IPS-NIHi7 (cell line): ENCODE data around the gene ATF5.
A peak's percentile ranks its signal among the peaks of the same experiment; 100 is the strongest.

Experiments
- DNase-seq: peaks from one replicate; pipeline ENCODE4 v3.0.0; 2012; ENCODE audit warnings: mixed read lengths; ENCODE audit errors: extremely low spot score

The ATF5 gene

GRCh38 chr19:49894879-49895565 is 34.0 kb upstream of the ATF5 start:
- no peak for DNase-seq

- no peak for DNase-seq
Observed at GRCh38 chr19:49895566-49896297, 33.3 kb upstream of the ATF5 start.

GRCh38 chr19:49896863-49897621 is 32.0 kb upstream of the ATF5 start, which contains the start of gene IL4I1:
TSS of gene IL4I1 (minus strand) at chr19:49896887. CDS start at chr19:49896160, 727 bp downstream.
- DNase-seq, result no peak

- no peak for DNase-seq
Observed at GRCh38 chr19:49904136-49904535, 24.9 kb upstream of the ATF5 start.

- DNase-seq, result no peak
Observed at GRCh38 chr19:49906879-49907564, 22.0 kb upstream of the ATF5 start.

- no peak for DNase-seq
Observed at GRCh38 chr19:49907745-49908446, 21.1 kb upstream of the ATF5 start.

GRCh38 chr19:49908480-49909420 is 20.3 kb upstream of the ATF5 start:
- DNase-seq, result no peak

GRCh38 chr19:49910179-49910578 is 18.8 kb upstream of the ATF5 start:
- DNase-seq, result no peak

- DNase-seq, result no peak
Observed at GRCh38 chr19:49911381-49912145, 17.4 kb upstream of the ATF5 start.

GRCh38 chr19:49912965-49913685 is 15.9 kb upstream of the ATF5 start:
- peak; percentile 56 for DNase-seq

GRCh38 chr19:49913720-49914119 is 15.3 kb upstream of the ATF5 start:
- no peak for DNase-seq

GRCh38 chr19:49915271-49915670 is 13.7 kb upstream of the ATF5 start:
- no peak for DNase-seq

GRCh38 chr19:49916839-49917733 is 11.9 kb upstream of the ATF5 start:
- DNase-seq, result peak; percentile 58

GRCh38 chr19:49918089-49918488 is 10.9 kb upstream of the ATF5 start:
- no peak for DNase-seq

- no peak for DNase-seq
Observed at GRCh38 chr19:49920624-49921363, 8.2 kb upstream of the ATF5 start.

- DNase-seq, result peak; percentile 4
Observed at GRCh38 chr19:49921871-49922795, 6.9 kb upstream of the ATF5 start.
